B cell (primary cell): ENCODE results near the gene MARCHF3.

ENCODE experiments used
- EZH2 ChIP-seq: IDR thresholded peaks from 2 replicates; pipeline ENCODE4 v1.6.1; 2012; ENCODE audit warnings: borderline replicate concordance, low read depth, mild to moderate bottlenecking, moderate library complexity, low read length; ENCODE audit not compliant: insufficient read depth, poor library complexity, severe bottlenecking
- TF ChIP-seq, protein P1 (sequence below): fragments of 200-600 bp; IDR thresholded peaks from one replicate; pipeline ENCODE4 v1.8.0; 2022; ENCODE audit warnings: antibody characterized with exemption, mild to moderate bottlenecking

DNA sequence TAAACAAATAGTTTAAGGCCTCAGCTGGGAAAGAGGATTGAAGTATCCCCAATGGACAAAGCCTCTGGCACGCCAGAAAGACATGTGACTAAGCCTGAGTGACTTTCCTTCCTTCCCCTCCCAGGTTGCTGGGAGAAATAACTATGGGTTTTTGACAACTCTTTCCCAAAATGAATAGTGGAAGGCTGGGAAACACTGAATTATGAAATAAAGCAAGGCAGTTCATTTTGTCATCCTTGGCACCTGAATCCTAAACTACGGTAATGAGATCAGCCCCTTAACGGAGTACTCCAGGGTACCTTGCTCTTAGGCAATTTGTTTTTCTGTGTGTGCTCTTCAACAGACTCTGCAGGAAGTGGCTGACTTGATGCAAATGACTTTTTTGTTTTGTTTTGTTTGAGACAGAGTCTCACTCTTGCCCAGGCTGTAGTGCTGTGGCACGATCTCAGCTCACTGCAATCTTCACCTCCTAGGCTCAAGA, 178.2 kb downstream of the MARCHF3 start:
- no peak for TF ChIP-seq EZH2
- TF ChIP-seq, protein P1, sequence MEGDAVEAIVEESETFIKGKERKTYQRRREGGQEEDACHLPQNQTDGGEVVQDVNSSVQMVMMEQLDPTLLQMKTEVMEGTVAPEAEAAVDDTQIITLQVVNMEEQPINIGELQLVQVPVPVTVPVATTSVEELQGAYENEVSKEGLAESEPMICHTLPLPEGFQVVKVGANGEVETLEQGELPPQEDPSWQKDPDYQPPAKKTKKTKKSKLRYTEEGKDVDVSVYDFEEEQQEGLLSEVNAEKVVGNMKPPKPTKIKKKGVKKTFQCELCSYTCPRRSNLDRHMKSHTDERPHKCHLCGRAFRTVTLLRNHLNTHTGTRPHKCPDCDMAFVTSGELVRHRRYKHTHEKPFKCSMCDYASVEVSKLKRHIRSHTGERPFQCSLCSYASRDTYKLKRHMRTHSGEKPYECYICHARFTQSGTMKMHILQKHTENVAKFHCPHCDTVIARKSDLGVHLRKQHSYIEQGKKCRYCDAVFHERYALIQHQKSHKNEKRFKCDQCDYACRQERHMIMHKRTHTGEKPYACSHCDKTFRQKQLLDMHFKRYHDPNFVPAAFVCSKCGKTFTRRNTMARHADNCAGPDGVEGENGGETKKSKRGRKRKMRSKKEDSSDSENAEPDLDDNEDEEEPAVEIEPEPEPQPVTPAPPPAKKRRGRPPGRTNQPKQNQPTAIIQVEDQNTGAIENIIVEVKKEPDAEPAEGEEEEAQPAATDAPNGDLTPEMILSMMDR, result no peak
